Type B pancreatic cell (in vitro differentiated cells): ENCODE measurements around the gene NEIL1. TPM values are rescaled to one million over a fixed set of nuclear protein-coding genes. Genes with fewer than 3 reads are reported as not detected.
"Not testable (repeated sequence)": the region's sequence is repeated elsewhere in the genome, so short reads cannot be mapped to it uniquely, and the experiment has no call there.

Experiments used
- DNase-seq: peaks from one replicate; pipeline ENCODE4 v3.0.0; 2021; ENCODE audit warnings: mixed read lengths; ENCODE audit not compliant: unreplicated experiment; ENCODE audit errors: extremely low spot score
- H3K27ac Mint-ChIP-seq: 2 replicates; pipeline ENCODE4 v1.8.0; 2021; ENCODE audit warnings: mild to moderate bottlenecking, mixed read lengths
- H3K27me3 Mint-ChIP-seq: 2 replicates; pipeline ENCODE4 v1.8.0; 2021; ENCODE audit warnings: mixed read lengths
- H3K36me3 Mint-ChIP-seq: 2 replicates; pipeline ENCODE4 v1.8.0; 2021; ENCODE audit warnings: mixed read lengths
- H3K4me1 Mint-ChIP-seq: one replicate; pipeline ENCODE4 v1.8.0; 2021; ENCODE audit warnings: mixed read lengths; ENCODE audit not compliant: unreplicated experiment
- H3K4me3 Mint-ChIP-seq: 2 replicates; pipeline ENCODE4 v1.8.0; 2021; ENCODE audit warnings: mild to moderate bottlenecking, mixed read lengths
- H3K9me3 Mint-ChIP-seq: 2 replicates; pipeline ENCODE4 v1.8.0; 2021; ENCODE audit warnings: mixed read lengths
- CTCF ChIP-seq: fragments of 200-600 bp; sonication (generic); conservative IDR thresholded peaks from 2 replicates; pipeline ENCODE4 v1.5.0; 2021; ENCODE audit warnings: antibody characterized with exemption, mild to moderate bottlenecking
- total RNA-seq: library from RNA; stranded (reverse); gene quantifications from 2 replicates; pipeline ENCODE4 v1.2.1, GENCODE V29; 2021; ENCODE audit warnings: low replicate concordance

NEIL1 gene
- total RNA-seq, 1 donor from 2014 or later: 40.4 TPM

GRCh38 chr15:75369897-75370581 is 23.2 kb downstream of the NEIL1 start:
- peaks cover 11% of the 10 kb centered on the region for H3K4me1 Mint-ChIP-seq
- H3K36me3 Mint-ChIP-seq: peaks cover 22% of the 10 kb centered on the region
- peak; percentile 22 for DNase-seq

GRCh38 chr15:75371486-75371885 is 24.6 kb downstream of the NEIL1 start:
- Mint-ChIP-seq H3K9me3 (no peaks in the 10 kb centered on the region), H3K27ac (no peak overlapping the region), H3K4me3 (no peak overlapping the region), H3K27me3 (no peaks in the 10 kb centered on the region), H3K4me1 (peaks cover 11% of the 10 kb centered on the region), H3K36me3 (peaks cover 31% of the 10 kb centered on the region)
- no peak for TF ChIP-seq CTCF
- no peak for DNase-seq

More at GRCh38 chr15:75369897-75370581, 23.2 kb downstream of the NEIL1 start:
- Mint-ChIP-seq H3K9me3 (no peaks in the 10 kb centered on the region), H3K27ac (peak overlapping the region; percentile 94), H3K4me3 (peak overlapping the region; percentile 93), H3K27me3 (no peaks in the 10 kb centered on the region)
- no peak for TF ChIP-seq CTCF

GRCh38 chr15:75371901-75372688 is 25.3 kb downstream of the NEIL1 start:
- H3K36me3 Mint-ChIP-seq: peaks cover 33% of the 10 kb centered on the region
- H3K27me3 Mint-ChIP-seq: no peaks in the 10 kb centered on the region

GRCh38 chr15:75380773-75381172 is 33.9 kb downstream of the NEIL1 start:
- no peak for DNase-seq
- Mint-ChIP-seq H3K4me3 (no peak overlapping the region), H3K27ac (no peak overlapping the region), H3K27me3 (no peaks in the 10 kb centered on the region), H3K36me3 (peaks cover 30% of the 10 kb centered on the region), H3K4me1 (no peaks in the 10 kb centered on the region), H3K9me3 (no peaks in the 10 kb centered on the region)
- no peak for TF ChIP-seq CTCF

More at GRCh38 chr15:75371901-75372688, 25.3 kb downstream of the NEIL1 start:
- no peak overlapping the region for H3K27ac Mint-ChIP-seq
- peaks cover 11% of the 10 kb centered on the region for H3K4me1 Mint-ChIP-seq
- TF ChIP-seq CTCF: no peak
- no peak overlapping the region for H3K4me3 Mint-ChIP-seq
- no peaks in the 10 kb centered on the region for H3K9me3 Mint-ChIP-seq
- peak; percentile 53 for DNase-seq

- H3K4me1 Mint-ChIP-seq, H3K4me3 Mint-ChIP-seq, H3K9me3 Mint-ChIP-seq, H3K27me3 Mint-ChIP-seq: not testable (repeated sequence)
- H3K36me3 Mint-ChIP-seq: peaks cover 24% of the 10 kb centered on the region
- DNase-seq: peak; percentile 22
- peak overlapping the region; percentile 40 for H3K27ac Mint-ChIP-seq
Observed at GRCh38 chr15:75383986-75384385, 37.1 kb downstream of the NEIL1 start.

GRCh38 chr15:75389791-75390382 is 43.0 kb downstream of the NEIL1 start:
- Mint-ChIP-seq H3K27me3 (no peaks in the 10 kb centered on the region), H3K4me3 (no peak overlapping the region), H3K36me3 (peaks cover 27% of the 10 kb centered on the region), H3K27ac (no peak overlapping the region), H3K4me1 (no peaks in the 10 kb centered on the region), H3K9me3 (no peaks in the 10 kb centered on the region)
- no peak for TF ChIP-seq CTCF
- DNase-seq: no peak
